GM13977 (cell line): ENCODE data around the gene MAPT.

Experiments
- DNase-seq: peaks from one replicate; pipeline ENCODE4 v3.0.0; 2012; ENCODE audit warnings: low spot score
- in situ Hi-C: fragments of 300-500 bp; cut with MboI; formaldehyde crosslinking; loops from one replicate; pipeline ENCODE4 v1.12.0; 2022; ENCODE audit warnings: low sequenced_read_pairs, low pct_unique_long_range_greater_than_20kb, mixed read lengths, inconsistent platforms; ENCODE audit not compliant: unreplicated experiment
- TF ChIP-seq, protein P1 (sequence below): IDR thresholded peaks from 2 replicates; pipeline ENCODE4 v1.5.1; 2012; ENCODE audit warnings: mild to moderate bottlenecking, control low read depth; ENCODE audit not compliant: insufficient read depth; ENCODE audit errors: extremely low read depth, missing control alignments

Gene MAPT

DNA sequence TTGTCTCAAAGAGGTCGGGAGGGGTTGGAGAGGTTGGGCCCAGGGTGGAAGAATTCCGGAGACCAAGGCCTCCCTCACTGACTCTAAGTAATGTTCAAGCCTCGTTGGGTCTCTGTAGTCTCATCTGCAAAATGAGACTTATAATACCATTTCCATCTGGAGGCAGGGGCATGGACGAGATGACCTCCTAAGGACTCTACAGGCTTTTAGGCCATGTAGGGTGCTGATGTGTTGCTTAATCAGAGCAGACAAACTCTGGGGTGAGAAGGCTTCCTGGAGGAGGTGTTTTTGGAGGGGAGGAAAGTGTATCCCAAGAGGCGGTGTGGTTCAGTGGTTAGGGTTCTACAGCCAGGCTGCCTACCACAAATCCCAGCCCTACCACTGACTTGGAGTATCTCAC, 46.6 kb upstream of the MAPT start:
- in situ Hi-C loops: no loop called here
- DNase-seq: no peak
- TF ChIP-seq, protein P1, sequence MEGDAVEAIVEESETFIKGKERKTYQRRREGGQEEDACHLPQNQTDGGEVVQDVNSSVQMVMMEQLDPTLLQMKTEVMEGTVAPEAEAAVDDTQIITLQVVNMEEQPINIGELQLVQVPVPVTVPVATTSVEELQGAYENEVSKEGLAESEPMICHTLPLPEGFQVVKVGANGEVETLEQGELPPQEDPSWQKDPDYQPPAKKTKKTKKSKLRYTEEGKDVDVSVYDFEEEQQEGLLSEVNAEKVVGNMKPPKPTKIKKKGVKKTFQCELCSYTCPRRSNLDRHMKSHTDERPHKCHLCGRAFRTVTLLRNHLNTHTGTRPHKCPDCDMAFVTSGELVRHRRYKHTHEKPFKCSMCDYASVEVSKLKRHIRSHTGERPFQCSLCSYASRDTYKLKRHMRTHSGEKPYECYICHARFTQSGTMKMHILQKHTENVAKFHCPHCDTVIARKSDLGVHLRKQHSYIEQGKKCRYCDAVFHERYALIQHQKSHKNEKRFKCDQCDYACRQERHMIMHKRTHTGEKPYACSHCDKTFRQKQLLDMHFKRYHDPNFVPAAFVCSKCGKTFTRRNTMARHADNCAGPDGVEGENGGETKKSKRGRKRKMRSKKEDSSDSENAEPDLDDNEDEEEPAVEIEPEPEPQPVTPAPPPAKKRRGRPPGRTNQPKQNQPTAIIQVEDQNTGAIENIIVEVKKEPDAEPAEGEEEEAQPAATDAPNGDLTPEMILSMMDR: no peak

DNA sequence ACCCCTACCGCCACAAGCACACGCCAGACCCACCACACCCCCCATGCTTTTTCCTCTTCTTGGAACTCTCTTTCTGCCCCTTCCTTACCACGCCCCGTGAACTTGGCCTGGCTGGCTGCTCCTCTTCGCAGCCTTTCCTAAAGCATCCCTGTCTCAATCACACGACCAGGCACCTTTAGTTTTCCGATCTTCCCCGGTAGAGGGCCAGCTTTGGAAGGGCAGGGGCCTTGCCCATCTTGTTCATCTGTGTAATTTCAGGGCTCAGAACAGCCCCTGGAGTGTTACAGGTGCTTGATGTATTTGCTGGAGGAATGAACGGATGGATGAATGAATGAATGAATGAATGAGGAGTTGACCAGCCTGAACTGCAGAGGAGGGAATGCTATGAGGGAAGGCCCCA, 45.9 kb upstream of the MAPT start:
- no peak for DNase-seq
- in situ Hi-C loops: no loop called here
- TF ChIP-seq, protein P1: no peak

DNA sequence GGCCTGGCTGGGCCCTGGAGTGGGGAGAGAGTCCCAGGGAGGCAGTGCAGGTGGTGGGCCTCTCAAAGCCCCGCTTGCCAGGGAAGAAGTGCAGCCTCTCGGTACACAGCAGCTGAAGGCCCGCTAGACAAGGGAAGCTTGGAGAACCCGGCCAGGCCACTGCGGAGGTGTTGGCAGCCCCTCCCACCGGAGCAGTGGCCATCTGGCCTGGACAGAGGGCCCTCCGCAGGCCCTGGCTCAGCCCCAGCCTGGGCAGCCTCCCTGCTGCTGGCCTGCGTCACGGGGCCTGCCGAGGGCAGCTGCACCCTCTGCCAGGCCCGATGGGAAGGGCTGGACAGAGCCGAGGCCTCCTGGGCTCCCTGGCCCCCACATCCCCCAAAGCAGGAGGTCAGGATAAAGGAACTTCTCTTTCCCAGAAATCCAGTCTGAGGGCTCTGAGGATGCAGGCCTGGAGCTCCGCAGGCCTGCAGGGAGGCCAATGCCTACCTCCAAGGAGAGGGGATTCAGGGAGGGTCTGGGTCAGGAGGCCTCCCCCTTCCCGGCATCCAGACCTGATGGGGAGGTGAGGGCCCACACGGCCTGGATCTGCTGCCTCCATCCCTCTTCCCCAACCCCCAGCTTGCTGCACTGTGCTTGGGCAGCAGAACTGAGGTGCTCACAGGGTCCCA, 45.4 kb upstream of the MAPT start:
- in situ Hi-C loops: no loop called here
- TF ChIP-seq, protein P1: no peak
- DNase-seq: no peak

DNA sequence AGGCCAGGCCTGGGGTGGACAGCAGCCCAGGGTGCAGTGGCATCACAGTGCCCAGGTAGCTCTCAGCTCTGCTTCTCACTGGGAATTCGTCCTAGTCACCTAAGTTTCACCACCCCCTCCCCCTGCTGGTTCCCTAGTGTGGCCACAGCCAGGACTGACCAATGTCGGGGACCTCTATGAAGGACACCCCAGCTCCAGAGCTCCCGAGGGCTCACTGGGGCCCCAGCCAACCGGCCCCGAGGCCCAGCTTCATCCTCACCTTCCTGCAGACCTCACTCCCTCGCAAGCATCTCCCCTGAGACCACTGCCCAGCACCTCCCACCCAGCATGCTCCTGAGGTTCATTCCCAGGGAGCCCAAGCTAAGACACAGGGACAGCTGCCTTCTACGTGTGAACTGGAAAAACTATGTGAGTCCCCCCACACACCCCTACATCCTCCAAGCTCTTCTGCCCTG, 44.8 kb upstream of the MAPT start:
- no peak for DNase-seq
- TF ChIP-seq, protein P1: no peak
- in situ Hi-C loops: no loop called here

DNA sequence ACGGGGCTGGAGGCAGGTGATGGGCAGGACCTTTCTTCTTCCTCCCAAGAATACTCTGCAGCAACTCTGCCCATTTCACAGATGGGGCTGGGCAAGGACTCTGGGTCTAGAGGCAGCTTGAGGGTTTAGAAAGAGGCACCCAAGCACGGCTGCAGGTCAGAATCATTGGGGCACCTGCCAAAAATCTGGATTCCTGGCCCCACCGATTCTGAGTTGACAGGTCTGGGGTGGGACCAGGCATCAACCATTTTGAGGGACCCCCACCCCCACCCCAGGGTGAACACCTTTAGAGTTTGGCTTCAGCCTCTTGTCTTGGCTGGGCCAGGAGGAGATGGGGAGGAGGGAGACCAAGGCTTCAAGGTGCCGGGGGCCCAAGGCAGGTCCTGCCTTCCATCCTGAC, 44.3 kb upstream of the MAPT start:
- TF ChIP-seq, protein P1: no peak
- in situ Hi-C loops: no loop called here
- no peak for DNase-seq

DNA sequence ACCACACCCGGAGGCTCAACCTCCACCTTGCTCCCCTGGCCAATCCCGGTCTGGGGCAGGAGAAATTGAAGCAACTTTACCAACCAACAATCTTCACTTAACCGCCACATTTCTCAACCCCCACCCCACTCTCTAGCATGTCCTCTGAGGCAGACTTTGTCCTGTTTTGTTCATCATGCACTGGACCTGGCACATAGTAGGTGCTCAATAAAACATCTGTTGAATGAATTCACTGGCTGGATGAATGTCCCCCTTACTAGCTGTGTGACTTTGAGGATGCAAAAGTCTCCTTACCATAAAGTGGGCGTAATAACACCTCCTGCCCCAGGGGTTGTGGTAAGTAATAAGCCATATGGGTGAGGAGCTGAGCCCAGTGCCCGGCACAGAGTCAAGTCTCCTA, 43.9 kb upstream of the MAPT start:
- TF ChIP-seq, protein P1: no peak
- in situ Hi-C loops: no loop called here
- no peak for DNase-seq
